CD14-positive monocyte (primary cell): ENCODE data around the gene PANX2. TPM values are rescaled to one million over a fixed set of nuclear protein-coding genes. Genes with fewer than 3 reads are reported as not detected.

Source experiments
- DNase-seq, 3 donors: peaks; one replicate each; pipeline ENCODE4 v3.0.0-alpha.2; 2011 to 2022
- H2AFZ ChIP-seq: 2 replicates; pipeline ENCODE4 v1.6.0; 2012; ENCODE audit warnings: mild to moderate bottlenecking, low read depth, low read length, inconsistent platforms; ENCODE audit not compliant: insufficient read depth, poor library complexity, severe bottlenecking
- H3K27ac ChIP-seq, 2 donors: 1 replicate in 1 of 2; 2 replicates in 1 of 2; pipeline ENCODE4 v1.5.1; 2012 to 2013; ENCODE audit warnings: low read length in 2 of 2, control low read depth in 1 of 2, inconsistent platforms in 1 of 2, low read depth in 1 of 2, mild to moderate bottlenecking in 1 of 2
- H3K27me3 ChIP-seq, 2 donors: one replicate each; pipeline versions ENCODE4 v1.6.0 to v1.6.1; 2011 to 2013; ENCODE audit warnings: low read length in 2 of 2; ENCODE audit not compliant: control insufficient read depth in 2 of 2, insufficient read depth in 2 of 2
- H3K36me3 ChIP-seq, 2 donors: replicated peaks in 1 of 2; 1 replicate in 1 of 2; 2 replicates in 1 of 2; pipeline versions ENCODE4 v1.5.1 to v1.6.1; 2012 to 2013; ENCODE audit warnings: low read length in 2 of 2, control low read depth in 1 of 2, inconsistent platforms in 1 of 2, mild to moderate bottlenecking in 1 of 2; ENCODE audit not compliant: insufficient read depth in 2 of 2, control insufficient read depth in 1 of 2
- H3K4me1 ChIP-seq, 2 donors: 1 replicate in 1 of 2; 2 replicates in 1 of 2; pipeline versions ENCODE4 v1.5.1 to v1.6.1; 2012 to 2013; ENCODE audit warnings: low read length in 2 of 2, control low read depth in 1 of 2, inconsistent platforms in 1 of 2, mild to moderate bottlenecking in 1 of 2, moderate library complexity in 1 of 2; ENCODE audit not compliant: insufficient read depth in 2 of 2, control insufficient read depth in 1 of 2
- H3K4me2 ChIP-seq: replicated peaks from 2 replicates; pipeline ENCODE3; 2012; ENCODE audit warnings: low read length, moderate library complexity, mild to moderate bottlenecking; ENCODE audit not compliant: poor library complexity, severe bottlenecking; ENCODE audit errors: extremely low read depth
- H3K4me3 ChIP-seq, 3 experiments: fragments of 200-600 bp in 1 of 3; sonication (generic) in 1 of 3; replicated peaks in 1 of 3; 1 replicate in 2 of 3; 2 replicates in 1 of 3; pipeline ENCODE4 v1.5.1; 2011 to 2013; ENCODE audit warnings: low read length in 3 of 3, mild to moderate bottlenecking in 3 of 3, control low read depth in 2 of 3, low read depth in 2 of 3, inconsistent platforms in 1 of 3, moderate library complexity in 1 of 3
- H3K79me2 ChIP-seq: 2 replicates; pipeline ENCODE4 v1.6.0; 2012; ENCODE audit warnings: mild to moderate bottlenecking, control low read depth, inconsistent platforms, low read length, moderate library complexity; ENCODE audit not compliant: insufficient read depth
- H3K9ac ChIP-seq: 2 replicates; pipeline ENCODE4 v1.6.0; 2017; ENCODE audit warnings: low read length, mild to moderate bottlenecking; ENCODE audit not compliant: insufficient read depth, poor library complexity, severe bottlenecking
- H3K9me3 ChIP-seq, 2 donors: replicated peaks in 1 of 2; 1 replicate in 1 of 2; 2 replicates in 1 of 2; pipeline versions ENCODE4 v1.5.1 to v1.6.1; 2012 to 2013; ENCODE audit warnings: low read length in 2 of 2, control low read depth in 1 of 2; ENCODE audit not compliant: control insufficient read depth in 1 of 2, insufficient read depth in 1 of 2
- H4K20me1 ChIP-seq: 2 replicates; pipeline ENCODE4 v1.6.0; 2012; ENCODE audit warnings: mild to moderate bottlenecking, low read length, control low read depth, moderate library complexity; ENCODE audit not compliant: insufficient read depth
- H3K27ac Mint-ChIP-seq, 7 donors: one replicate each; pipeline ENCODE4 v1.8.0; 2020; ENCODE audit warnings: mild to moderate bottlenecking in 7 of 7, mixed read lengths in 7 of 7, moderate library complexity in 6 of 7, inconsistent platforms in 2 of 7
- H3K27me3 Mint-ChIP-seq, 3 donors: one replicate each; pipeline ENCODE4 v1.8.0; 2021 to 2022; ENCODE audit warnings: low read depth in 3 of 3, mild to moderate bottlenecking in 3 of 3, mixed read lengths in 3 of 3, moderate library complexity in 3 of 3, inconsistent platforms in 1 of 3
- H3K36me3 Mint-ChIP-seq, 2 donors: one replicate each; pipeline ENCODE4 v1.8.0; 2020; ENCODE audit warnings: mixed read lengths in 2 of 2, inconsistent platforms in 1 of 2, mild to moderate bottlenecking in 1 of 2
- H3K4me1 Mint-ChIP-seq: one replicate; pipeline ENCODE4 v1.8.0; 2020; ENCODE audit warnings: mild to moderate bottlenecking, mixed read lengths
- H3K4me3 Mint-ChIP-seq, 2 donors: one replicate each; pipeline ENCODE4 v1.8.0; 2020; ENCODE audit warnings: mild to moderate bottlenecking in 2 of 2, mixed read lengths in 2 of 2, moderate library complexity in 1 of 2
- H3K9me3 Mint-ChIP-seq, 7 donors: one replicate each; pipeline ENCODE4 v1.8.0; 2020 to 2022; ENCODE audit warnings: mixed read lengths in 7 of 7, mild to moderate bottlenecking in 6 of 7, moderate library complexity in 6 of 7, inconsistent platforms in 2 of 7
- CTCF ChIP-seq: fragments of 200-600 bp; IDR thresholded peaks from one replicate; pipeline ENCODE4 v1.8.0; 2022; ENCODE audit warnings: antibody characterized with exemption, mild to moderate bottlenecking
- WGBS: methylation state at CpG from one replicate; pipeline ENCODE4 v1.1.5; 2013; ENCODE audit warnings: missing lambda C conversion rate; ENCODE audit not compliant: insufficient coverage; 5-methylcytosine and 5-hydroxymethylcytosine counted together
- intact Hi-C, 2 donors: fragments of 100-400 bp; cut with micrococcal nuclease; formaldehyde crosslinking; loops; one replicate each; pipeline versions ENCODE4 v1.15.0 to v1.15.1; 2023
- polyA plus RNA-seq, 3 donors: library from polyadenylated mRNA; depleted of rRNA in 1 of 3; unstranded in 2 of 3; stranded (reverse) in 1 of 3; fragments of 300-500 nt in 2 of 3; fragments of >200 nt in 1 of 3; fragmentation: Illumina TruSeq in 2 of 3; gene quantifications; 1 replicate in 2 of 3; 2 replicates in 1 of 3; pipeline ENCODE4 v1.2.3, GENCODE V29; 2012 to 2021

PANX2 gene
- polyA plus RNA-seq, 3 donors, result 0.05 to 6.0 TPM; not detected in 1

DNA sequence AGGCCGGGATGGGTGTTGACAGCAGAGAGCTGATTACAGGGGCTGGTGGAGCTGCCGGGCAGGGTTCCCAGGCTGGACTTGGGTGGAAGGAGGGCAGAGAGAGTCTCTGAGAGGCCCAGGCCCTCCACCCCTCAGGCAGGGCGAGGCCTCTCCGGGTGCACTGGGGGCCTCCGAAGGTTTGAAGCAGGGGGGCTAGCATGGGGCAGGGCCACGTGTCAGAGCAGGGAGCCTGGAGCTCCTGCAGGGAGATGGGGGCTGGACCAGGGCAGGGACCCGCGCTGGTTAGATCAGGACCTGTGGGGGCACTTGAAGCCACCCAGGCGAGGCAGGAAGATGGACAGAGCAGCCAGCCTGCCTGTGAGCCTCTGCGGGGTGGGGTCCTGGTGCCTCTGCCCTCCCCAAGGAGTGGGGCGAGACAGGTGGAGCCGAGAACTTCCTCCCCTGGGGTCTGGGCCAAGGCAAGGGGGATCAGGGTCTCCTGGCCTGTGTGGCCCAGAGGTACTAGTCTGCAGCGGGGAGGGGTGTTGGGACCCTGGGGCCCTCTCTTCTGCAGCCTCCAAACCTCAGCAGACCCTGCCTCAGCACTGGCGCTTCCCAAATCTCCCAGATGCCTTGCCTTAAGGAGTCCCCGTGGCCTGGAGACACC, 911 bp downstream of the PANX2 start:
- H3K9ac ChIP-seq, result no peak overlapping the region
- WGBS, result 96% methylated on average over 11 of the region's 15 CpGs
- H3K27me3 ChIP-seq, result peaks cover 8 to 33% of the 10 kb centered on the region in 2 donors
- H3K27ac Mint-ChIP-seq, result peak overlapping the region in 1 of 7 donors; percentile 3
- peak overlapping the region; percentile 68 for H3K4me2 ChIP-seq
- H3K36me3 Mint-ChIP-seq, result peaks cover 4 to 6% of the 10 kb centered on the region in 2 donors
- TF ChIP-seq CTCF, result no peak
- peaks cover 13 to 33% of the 10 kb centered on the region in 2 donors for H3K4me1 ChIP-seq
- no peak for DNase-seq
- H3K9me3 Mint-ChIP-seq, result peaks cover under 1 to 18% (median 4%) of the 10 kb centered on the region in 7 donors
- H4K20me1 ChIP-seq, result no peaks in the 10 kb centered on the region
- H3K4me1 Mint-ChIP-seq, result peaks cover 28% of the 10 kb centered on the region
- no peaks in the 10 kb centered on the region for H3K36me3 ChIP-seq
- intact Hi-C loops, result loop anchor here in 1 of 2 donors (5.0 kb wide), 1 partner anchor 36 kb away; no protein-coding TSS in a partner anchor
- H2AFZ ChIP-seq, result no peak overlapping the region
- peak overlapping the region in 1 of 3 experiments; percentile 62 for H3K4me3 ChIP-seq
- H3K9me3 ChIP-seq, result no peaks in the 10 kb centered on the region
- H3K27ac ChIP-seq, result no peak overlapping the region
- peak overlapping the region; percentile 78 to 87 for H3K4me3 Mint-ChIP-seq
- H3K27me3 Mint-ChIP-seq, result peaks cover 36 to 73% (median 38%) of the 10 kb centered on the region in 3 donors
- H3K79me2 ChIP-seq, result no peaks in the 10 kb centered on the region

DNA sequence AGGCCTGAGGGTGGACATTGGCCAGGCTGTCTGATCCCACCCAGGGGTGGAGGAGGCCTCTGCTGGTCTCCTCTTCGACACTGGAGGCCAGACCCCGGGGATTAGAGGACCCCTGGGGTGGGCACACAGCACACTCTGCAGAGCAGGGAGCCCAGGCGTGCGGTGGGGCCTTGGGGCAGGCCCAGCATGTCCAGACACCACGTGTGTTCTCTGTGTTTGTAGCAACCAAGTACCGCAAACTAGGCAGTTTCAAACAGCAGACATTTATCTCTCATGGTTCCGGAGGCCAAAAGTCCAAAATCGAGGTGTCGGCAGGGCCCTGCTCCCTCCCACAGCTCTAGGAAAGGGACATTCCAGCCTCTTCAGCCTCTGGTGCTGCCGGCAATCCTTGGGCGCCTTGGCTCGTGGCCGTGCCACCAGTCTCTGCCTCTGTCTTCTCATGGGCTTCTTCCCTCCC, 1.5 kb downstream of the PANX2 start:
- Histone ChIP-seq H3K79me2 (no peaks in the 10 kb centered on the region), H3K4me3 (no peak overlapping the region), H3K9ac (no peak overlapping the region), H3K36me3 (no peaks in the 10 kb centered on the region), H3K9me3 (no peaks in the 10 kb centered on the region), H2AFZ (no peak overlapping the region), H4K20me1 (no peaks in the 10 kb centered on the region), H3K27me3 (peaks cover 8 to 33% of the 10 kb centered on the region in 2 donors), H3K27ac (no peak overlapping the region), H3K4me2 (peak overlapping the region; percentile 68), H3K4me1 (peaks cover 13 to 33% of the 10 kb centered on the region in 2 donors)
- H3K4me1 Mint-ChIP-seq, result peaks cover 28% of the 10 kb centered on the region
- peak overlapping the region; percentile 42 to 78 for H3K4me3 Mint-ChIP-seq
- H3K27me3 Mint-ChIP-seq, result peaks cover 34 to 70% (median 39%) of the 10 kb centered on the region in 3 donors
- H3K36me3 Mint-ChIP-seq, result peaks cover 4 to 7% of the 10 kb centered on the region in 2 donors
- H3K27ac Mint-ChIP-seq, result no peak overlapping the region
- peaks cover 1 to 18% (median 4%) of the 10 kb centered on the region in 7 donors for H3K9me3 Mint-ChIP-seq
- DNase-seq, result no peak
- intact Hi-C loops, result loop anchor here in 1 of 2 donors (2.0 to 5.0 kb wide), 2 partner anchors 15 to 35 kb away; no protein-coding TSS in a partner anchor
- TF ChIP-seq CTCF, result no peak
- 93% methylated on average over 13 of the region's 13 CpGs for WGBS
